Middle frontal gyrus (tissue), 1 donor: ENCODE measurements around the gene LARP1.
A peak's percentile ranks its signal among the peaks of the same experiment; 100 is the strongest.
"Not testable (repeated sequence)": the region's sequence is repeated elsewhere in the genome, so short reads cannot be mapped to it uniquely, and the experiment has no call there.

ENCODE experiments used
- DNase-seq: peaks from one replicate; pipeline ENCODE4 v3.0.0-alpha.2; 2015; ENCODE audit warnings: low spot score; ENCODE audit errors: extremely low spot score

LARP1 gene

GRCh38 chr5:154734370-154735248, 20.6 kb upstream of the LARP1 start:
- no peak for DNase-seq

DNA sequence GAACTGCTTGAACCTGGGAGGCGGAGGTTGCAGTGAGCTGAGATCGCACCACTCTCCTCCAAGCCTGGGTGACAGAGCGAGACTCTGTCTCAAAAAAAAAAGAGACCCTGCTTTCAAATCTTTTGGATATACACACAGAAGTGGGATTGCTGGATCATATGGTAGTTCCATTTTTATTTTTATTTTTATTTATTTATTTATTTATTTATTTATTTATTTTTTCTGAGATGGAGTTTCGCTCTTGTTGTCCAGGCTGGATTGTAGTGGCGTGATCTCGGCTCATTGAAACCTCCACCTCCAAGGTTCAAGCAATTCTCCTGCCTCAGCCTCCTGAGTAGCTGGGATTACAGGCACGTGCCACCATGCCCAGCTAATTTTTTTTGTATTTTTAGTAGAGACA, 19.8 kb upstream of the LARP1 start:
- DNase-seq: not testable (repeated sequence)

GRCh38 chr5:154736372-154736771, 18.8 kb upstream of the LARP1 start:
- DNase-seq: not testable (repeated sequence)

DNA sequence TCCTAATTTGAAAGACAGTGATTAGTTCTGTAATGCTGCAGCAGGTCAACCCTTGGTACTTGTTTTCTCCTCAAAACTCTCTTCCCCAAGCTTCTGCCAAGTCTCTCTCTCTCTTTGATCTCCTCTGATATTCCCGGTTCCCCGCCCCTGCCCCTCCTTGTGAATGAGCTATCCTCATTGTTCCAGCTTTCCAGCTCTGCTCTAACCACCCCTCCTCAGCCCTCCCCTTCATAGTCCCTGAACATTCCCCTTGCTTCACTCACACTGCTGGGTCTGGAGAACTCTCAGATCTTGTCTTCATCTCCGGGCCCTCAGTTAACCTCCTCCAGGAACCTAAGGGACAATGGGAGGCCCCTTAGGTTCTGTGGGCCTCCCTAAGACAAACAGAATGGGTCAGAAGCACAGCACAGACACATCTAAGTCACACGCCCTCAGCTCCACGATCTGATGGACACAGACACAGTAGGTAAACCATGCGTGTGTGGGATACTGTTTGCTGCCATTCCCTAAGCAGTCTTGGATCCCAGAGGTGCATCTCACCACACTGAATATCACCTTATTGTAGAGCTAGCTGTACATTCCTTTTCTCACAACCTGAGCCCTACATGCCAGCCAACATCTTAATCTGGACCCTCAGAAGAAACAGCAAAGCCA, 17.4 kb upstream of the LARP1 start:
- DNase-seq: no peak

- no peak for DNase-seq
These were observed 14.7 kb upstream of the LARP1 start for GRCh38 chr5:154740483-154740882.

DNA sequence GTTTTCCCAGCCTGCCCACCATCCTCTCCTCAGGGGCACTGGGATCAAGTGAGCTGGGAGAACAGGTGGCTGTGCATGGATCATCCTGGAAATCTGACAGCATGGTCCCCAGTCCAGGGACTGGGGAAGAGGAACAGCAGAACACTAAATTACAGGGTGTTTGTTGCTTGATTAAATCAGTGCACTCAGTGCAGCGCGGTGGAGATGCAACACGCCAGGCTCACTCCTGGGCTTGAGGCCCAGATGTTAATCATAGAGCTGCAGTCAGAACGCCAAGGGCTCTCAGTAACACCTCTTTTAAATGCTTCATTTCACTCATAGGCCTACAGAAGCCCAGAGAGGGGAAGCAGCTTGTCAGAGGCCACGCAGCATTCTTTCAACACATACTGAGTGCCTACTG, 14.2 kb upstream of the LARP1 start:
- DNase-seq: no peak

DNA sequence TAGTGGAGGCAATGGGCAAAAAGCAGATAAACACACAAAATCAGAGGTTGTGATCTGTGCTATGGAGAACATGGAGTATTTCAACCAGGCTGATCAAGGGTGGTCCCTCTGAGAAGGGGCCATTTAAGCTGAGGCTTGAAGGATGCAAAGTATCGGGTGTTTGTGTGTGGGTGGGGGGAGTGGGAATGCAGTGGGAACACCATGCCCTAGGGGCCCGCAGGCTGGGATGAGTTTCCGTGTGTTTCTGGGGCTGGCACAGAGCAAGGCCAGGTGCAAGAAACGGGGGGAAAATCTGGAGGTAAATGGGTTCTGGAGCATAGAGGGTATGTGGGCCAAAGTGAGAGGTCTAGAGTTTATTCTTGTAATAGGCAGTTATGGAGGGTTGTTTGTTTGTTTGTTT, 13.8 kb upstream of the LARP1 start:
- no peak for DNase-seq

- no peak for DNase-seq
These were observed 11.4 kb upstream of the LARP1 start for GRCh38 chr5:154743812-154744211.

GRCh38 chr5:154745349-154745748, 9.8 kb upstream of the LARP1 start:
- no peak for DNase-seq

GRCh38 chr5:154749491-154749890, 5.7 kb upstream of the LARP1 start:
- DNase-seq: no peak

GRCh38 chr5:154750641-154751040, 4.5 kb upstream of the LARP1 start:
- DNase-seq: not testable (repeated sequence)

DNA sequence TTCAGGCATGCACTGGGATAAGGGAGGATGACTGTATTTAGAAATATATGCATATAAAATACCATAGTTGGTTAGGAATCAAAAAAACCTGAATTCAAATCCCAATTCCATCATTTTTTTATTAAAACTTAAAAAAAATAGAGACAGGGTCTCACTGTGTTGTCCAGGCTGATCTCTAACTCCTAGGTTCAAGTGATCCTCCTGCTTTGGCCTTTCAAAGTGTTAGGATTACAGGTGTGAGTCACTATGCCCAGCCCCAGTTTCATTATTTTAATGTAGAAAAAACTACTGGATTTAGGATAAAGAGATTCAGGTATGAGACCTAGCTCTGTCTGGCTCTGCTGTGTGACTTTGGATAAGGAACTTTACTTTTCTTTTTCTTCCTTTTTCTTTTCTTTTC, 3.3 kb upstream of the LARP1 start:
- no peak for DNase-seq

GRCh38 chr5:154753792-154754191, 1.4 kb upstream of the LARP1 start:
- DNase-seq: no peak

- DNase-seq: peak; percentile 94
These were observed 467 bp upstream of the LARP1 start for GRCh38 chr5:154754460-154755360.

DNA sequence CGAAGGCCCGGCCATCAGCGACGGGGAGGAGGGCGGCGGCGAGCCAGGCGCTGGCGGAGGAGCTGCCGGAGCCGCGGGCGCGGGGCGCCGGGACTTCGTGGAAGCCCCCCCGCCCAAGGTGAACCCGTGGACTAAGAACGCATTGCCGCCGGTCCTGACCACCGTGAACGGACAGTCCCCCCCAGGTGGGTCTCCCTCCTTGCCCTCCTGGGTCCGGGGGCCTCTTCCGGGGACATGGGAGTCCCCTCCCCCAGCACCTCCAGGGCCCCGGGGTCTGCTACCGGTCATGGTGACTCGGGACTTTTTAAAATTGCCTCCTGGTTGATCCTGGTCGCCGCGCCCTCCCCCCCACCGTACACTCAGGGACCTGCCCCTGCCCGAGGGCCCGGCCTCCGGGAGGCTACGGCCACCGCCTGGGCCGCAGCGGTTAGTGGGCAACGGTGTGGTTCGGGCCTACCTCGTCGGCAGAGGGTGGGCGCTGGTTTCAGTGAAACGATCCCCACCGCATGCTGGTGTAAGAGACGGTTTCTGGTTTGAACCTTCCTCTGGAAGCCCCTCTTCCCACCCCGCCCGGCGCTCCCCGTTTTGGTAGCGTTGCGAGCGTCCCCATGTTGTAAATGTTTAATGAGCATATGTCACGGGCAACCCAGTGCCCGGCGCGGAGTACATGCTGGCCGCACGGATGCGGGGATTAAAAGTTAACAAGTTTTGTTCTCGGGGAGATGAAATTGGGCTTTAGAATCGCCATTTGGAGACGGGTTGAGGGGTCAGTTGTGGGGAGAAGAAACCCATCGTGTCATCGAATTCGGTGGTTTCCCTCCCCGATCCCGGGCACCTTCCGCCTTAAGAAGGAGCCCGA, 1.1 kb downstream of the LARP1 start:
- DNase-seq: no peak

DNA sequence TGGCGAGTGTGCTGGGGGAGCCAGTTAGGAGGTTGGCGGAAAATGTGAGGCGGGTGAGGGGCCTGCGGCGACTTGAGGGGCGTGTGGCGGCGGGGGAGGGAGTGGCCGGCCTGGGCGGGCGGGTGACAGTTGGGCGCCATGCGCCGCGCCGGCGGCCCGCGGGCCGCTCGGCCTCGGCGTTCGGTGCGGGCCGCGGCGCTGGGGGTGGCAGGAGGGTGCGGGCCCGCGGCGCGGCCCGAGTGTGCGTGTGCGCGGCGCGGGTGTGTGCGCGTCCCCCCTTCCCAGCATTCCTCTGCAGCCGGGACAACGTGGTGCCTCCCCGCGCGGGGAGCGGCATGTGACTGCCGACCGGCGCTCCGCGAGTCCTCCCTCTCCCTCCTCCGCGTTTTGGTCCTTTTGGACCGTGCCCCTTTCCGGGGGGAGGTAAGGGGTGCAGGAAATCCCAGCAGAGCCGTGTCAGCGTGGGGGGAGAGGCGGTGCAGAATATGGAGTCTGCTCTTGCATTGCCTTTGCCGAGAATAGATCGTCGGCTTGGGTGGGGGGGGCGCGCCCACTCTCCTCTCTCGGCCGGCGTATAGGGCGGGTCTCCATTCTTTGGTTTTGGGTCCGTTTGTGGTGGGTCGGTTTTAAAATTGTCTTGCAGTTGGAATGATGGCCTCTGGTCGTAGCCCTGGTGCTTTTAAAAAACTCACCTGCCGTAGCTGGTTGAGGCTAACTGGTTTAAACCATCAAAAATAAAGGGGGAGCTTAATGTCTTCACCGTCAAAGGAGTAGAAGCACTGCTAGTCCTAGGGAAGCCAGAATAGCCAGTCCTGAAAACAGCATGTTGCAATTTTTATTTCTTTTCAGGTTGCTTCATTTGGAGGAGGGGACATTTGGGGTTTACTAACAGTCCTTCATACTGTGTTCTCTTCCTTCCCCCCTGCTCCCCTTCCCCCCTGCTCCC, 2.0 kb downstream of the LARP1 start:
- no peak for DNase-seq

DNA sequence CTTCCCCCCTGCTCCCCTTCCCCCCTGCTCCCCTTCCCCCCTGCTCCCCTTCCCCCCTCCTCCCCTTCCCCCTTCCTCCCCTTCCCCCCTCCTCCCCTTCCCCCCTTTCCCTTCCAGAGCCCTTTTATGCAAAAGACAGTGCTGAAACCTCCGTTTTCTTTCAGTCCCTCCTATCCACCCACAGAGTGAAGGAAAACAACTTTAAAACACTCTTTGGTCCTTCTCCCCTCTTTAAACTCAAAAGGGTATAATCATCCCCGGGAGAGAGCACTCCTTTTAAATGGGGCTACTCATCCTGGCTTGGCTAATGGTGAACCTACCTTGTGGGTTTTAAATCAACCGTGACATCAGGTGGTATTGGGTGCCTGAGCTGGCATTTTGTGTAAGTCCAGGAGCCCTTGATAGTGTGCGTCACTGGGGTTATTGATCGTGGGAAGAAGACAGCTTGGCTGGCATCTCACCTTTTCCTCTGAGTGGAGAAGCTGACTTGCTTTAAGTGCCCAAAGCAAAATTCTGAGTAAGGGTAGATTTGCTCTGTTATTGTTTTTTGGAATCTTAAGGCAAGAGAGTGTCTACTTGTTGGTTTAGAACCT, 2.7 kb downstream of the LARP1 start:
- no peak for DNase-seq

DNA sequence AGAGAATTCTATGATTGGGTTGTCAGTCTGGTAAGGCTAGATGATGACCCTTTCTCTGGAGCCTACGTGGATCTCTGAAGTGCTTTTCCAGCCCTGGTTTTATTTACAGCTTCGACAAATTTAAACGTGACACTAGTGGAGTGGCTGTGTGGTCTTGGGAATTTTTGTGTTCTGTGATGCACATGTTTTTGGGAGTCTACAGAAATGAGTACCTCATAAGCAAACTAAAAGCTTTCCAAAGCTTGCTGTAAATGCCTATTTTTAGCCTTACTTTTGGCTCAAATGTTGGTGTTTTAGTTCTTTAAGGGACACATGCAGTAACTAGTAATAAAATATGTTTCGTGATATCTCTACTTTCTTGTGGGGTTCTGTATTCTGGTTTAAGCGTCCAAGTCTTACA, 3.3 kb downstream of the LARP1 start:
- no peak for DNase-seq

DNA sequence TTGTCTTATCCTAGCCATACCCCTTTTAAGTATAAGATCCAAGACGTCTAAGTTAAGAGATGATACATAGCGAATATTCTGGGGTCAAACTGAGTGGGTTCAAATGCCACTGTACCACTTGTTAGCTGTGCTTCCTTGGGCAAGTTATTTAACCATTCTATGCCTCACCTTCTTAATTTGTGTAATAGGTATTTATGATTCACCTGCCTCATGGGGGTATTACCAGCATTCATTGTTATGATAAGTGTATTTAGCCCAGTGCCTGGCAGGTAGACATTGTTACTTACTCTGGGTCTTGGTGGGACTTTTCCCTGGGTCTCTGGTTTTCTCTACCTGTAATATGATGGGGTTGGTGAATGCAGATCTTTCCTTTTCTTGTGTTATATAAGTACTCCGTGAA, 3.8 kb downstream of the LARP1 start:
- DNase-seq: no peak
